ENCODE results near the gene AP1S3. TPM values are rescaled to one million over a fixed set of nuclear protein-coding genes. Genes with fewer than 3 reads are reported as not detected.
"Not testable (repeated sequence)": the region's sequence is repeated elsewhere in the genome, so short reads cannot be mapped to it uniquely, and the experiment has no call there.

The AP1S3 gene
- total RNA-seq, 4 donors from 2014 or later = 0.23 to 4.6 (median 0.54) TPM; not detected in 1

GRCh38 chr2:223797037-223797436, 40.3 kb downstream of the AP1S3 start:
- 77 to 94% methylated on average over 3 to 4 of the region's 5 CpGs for WGBS, 2 donors (ENCODE audit: low coverage in 1 of 2)
- H3K9me3 ChIP-seq = peaks cover 0 to 7% (median 0%) of the 10 kb centered on the region in 3 donors
- H3K36me3 ChIP-seq = no peaks in the 10 kb centered on the region
- H3K4me1 ChIP-seq = no peaks in the 10 kb centered on the region
- no peaks in the 10 kb centered on the region for H3K27me3 ChIP-seq
- no peak overlapping the region for H3K27ac ChIP-seq
- ATAC-seq = no peak
- H3K4me3 ChIP-seq = no peak overlapping the region
- TF ChIP-seq, protein P1, sequence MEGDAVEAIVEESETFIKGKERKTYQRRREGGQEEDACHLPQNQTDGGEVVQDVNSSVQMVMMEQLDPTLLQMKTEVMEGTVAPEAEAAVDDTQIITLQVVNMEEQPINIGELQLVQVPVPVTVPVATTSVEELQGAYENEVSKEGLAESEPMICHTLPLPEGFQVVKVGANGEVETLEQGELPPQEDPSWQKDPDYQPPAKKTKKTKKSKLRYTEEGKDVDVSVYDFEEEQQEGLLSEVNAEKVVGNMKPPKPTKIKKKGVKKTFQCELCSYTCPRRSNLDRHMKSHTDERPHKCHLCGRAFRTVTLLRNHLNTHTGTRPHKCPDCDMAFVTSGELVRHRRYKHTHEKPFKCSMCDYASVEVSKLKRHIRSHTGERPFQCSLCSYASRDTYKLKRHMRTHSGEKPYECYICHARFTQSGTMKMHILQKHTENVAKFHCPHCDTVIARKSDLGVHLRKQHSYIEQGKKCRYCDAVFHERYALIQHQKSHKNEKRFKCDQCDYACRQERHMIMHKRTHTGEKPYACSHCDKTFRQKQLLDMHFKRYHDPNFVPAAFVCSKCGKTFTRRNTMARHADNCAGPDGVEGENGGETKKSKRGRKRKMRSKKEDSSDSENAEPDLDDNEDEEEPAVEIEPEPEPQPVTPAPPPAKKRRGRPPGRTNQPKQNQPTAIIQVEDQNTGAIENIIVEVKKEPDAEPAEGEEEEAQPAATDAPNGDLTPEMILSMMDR (IDR thresholded peaks at IDR 0.05) = no peak
- no peak for TF ChIP-seq POLR2AphosphoS5 (IDR thresholded peaks at IDR 0.05)
- no peak for TF ChIP-seq POLR2A (IDR thresholded peaks at IDR 0.05)
- TF ChIP-seq EP300 (IDR thresholded peaks at IDR 0.05) = no peak

GRCh38 chr2:223789423-223789822, 48.0 kb downstream of the AP1S3 start:
- Histone ChIP-seq H3K4me3 (no peak overlapping the region), H3K4me1 (no peaks in the 10 kb centered on the region), H3K27ac (no peak overlapping the region), H3K27me3 (no peaks in the 10 kb centered on the region), H3K36me3 (no peaks in the 10 kb centered on the region), H3K9me3 (peaks cover 0 to 15% (median 0%) of the 10 kb centered on the region in 3 donors)
- 97 to 100% methylated on average over 3 to 5 of the region's 6 CpGs for WGBS, 2 donors (ENCODE audit: low coverage in 1 of 2)
- no peak for ATAC-seq
- TF ChIP-seq, protein P1 (IDR thresholded peaks at IDR 0.05) = no peak
- TF ChIP-seq POLR2A (IDR thresholded peaks at IDR 0.05) (no peak), EP300 (IDR thresholded peaks at IDR 0.05) (no peak), POLR2AphosphoS5 (IDR thresholded peaks at IDR 0.05) (no peak)

DNA sequence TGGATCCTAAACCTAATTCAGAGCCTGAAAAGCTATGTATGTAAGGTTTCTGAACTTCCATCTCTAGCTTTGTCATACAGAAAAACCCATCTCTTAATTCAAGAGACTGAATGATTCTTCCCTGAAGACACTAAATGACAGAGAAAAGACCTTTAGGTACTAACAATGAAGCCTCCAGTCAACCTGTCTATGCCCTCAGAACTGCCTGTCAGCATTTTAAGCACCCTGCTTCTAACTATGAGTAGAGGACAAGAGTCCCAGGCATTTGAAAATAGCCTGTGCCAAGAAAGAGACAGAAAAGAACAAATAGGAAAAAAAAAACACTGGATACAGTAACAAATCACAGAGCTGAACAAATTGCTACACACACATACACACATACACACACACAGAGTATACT, 48.6 kb downstream of the AP1S3 start:
- Histone ChIP-seq H3K4me3 (no peak overlapping the region), H3K4me1 (no peaks in the 10 kb centered on the region), H3K27ac (no peak overlapping the region), H3K9me3 (peaks cover 0 to 15% (median 0%) of the 10 kb centered on the region in 3 donors), H3K27me3 (no peaks in the 10 kb centered on the region), H3K36me3 (no peaks in the 10 kb centered on the region)
- TF ChIP-seq EP300 (IDR thresholded peaks at IDR 0.05) (no peak), POLR2AphosphoS5 (IDR thresholded peaks at IDR 0.05) (no peak), POLR2A (IDR thresholded peaks at IDR 0.05) (no peak)
- TF ChIP-seq, protein P1 (IDR thresholded peaks at IDR 0.05) = no peak
- ATAC-seq = no peak

DNA sequence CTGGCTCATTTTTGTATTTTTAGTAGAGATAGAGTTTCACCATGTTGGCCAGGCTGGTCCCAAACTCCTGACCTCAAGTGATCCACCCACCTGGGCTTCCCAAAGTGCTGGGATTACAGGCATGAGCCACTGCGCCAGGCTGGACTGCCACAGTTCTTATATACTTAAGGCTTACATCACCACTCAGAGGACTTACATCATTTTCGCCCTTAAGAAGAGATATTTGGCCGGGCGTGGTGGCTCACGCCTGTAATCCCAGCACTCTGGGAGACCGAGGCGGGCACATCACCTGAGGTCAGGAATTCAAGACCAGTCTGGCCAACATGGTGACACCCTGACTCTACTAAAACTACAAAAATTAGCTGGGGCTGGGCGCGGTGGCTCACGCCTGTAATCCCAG, 49.3 kb downstream of the AP1S3 start:
- H3K4me3 ChIP-seq, ATAC-seq, H3K36me3 ChIP-seq, H3K4me1 ChIP-seq, H3K27ac ChIP-seq, H3K27me3 ChIP-seq: not testable (repeated sequence)
- 100% methylated on average over 2 of the region's 10 CpGs; no CpG with 5 or more reads in 1 of the 2 donors for WGBS, 2 donors (ENCODE audit: low coverage in 1 of 2)
- peaks cover 0 to 15% (median 0%) of the 10 kb centered on the region in 3 donors for H3K9me3 ChIP-seq

DNA sequence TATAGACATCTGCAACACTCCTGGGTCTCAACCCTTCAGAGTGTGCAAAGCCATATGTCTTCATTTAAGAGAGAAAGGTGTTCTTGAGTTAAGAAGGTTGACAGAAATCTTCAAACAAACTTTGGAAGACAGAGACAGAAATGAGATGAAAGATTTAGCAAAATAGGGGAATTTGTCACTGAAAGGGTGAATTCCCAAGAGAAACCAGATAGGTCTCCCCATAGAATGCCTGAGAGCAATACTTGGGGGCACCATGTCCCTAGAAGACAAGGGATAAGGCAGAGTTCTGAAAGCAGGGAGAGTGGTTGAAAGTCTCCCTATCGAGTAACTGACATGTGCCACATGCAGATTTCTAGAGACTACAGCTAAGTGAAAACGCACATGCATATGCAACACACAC, 50.0 kb downstream of the AP1S3 start:
- Histone ChIP-seq H3K4me1 (no peaks in the 10 kb centered on the region), H3K27me3 (no peaks in the 10 kb centered on the region), H3K4me3 (no peak overlapping the region), H3K27ac (no peak overlapping the region), H3K9me3 (peaks cover 0 to 11% (median 0%) of the 10 kb centered on the region in 3 donors), H3K36me3 (no peaks in the 10 kb centered on the region)
- TF ChIP-seq, protein P1 (IDR thresholded peaks at IDR 0.05) = no peak
- no peak for TF ChIP-seq POLR2AphosphoS5 (IDR thresholded peaks at IDR 0.05)
- TF ChIP-seq POLR2A (IDR thresholded peaks at IDR 0.05) = no peak
- TF ChIP-seq EP300 (IDR thresholded peaks at IDR 0.05) = no peak
- ATAC-seq = no peak
- 85 to 100% methylated on average over 1 to 2 of the region's 2 CpGs for WGBS, 2 donors (ENCODE audit: low coverage in 1 of 2)
